SK-N-MC (cell line): ENCODE results near the gene B3GAT1.
A peak's percentile ranks its signal among the peaks of the same experiment; 100 is the strongest.

ENCODE experiments used
- DNase-seq: peaks from one replicate; pipeline ENCODE4 v3.0.0-alpha.2; 2011; ENCODE audit warnings: low read depth, low spot score
- H3K27ac ChIP-seq: fragments of 200-600 bp; sonication (generic); 2 replicates; pipeline ENCODE4 v1.5.1; 2016; ENCODE audit warnings: mixed run types
- H3K36me3 ChIP-seq: fragments of 200-600 bp; sonication (generic); 2 replicates; pipeline ENCODE4 v1.6.1; 2017; ENCODE audit warnings: antibody characterized with exemption, low read length, mixed read lengths; ENCODE audit not compliant: insufficient read depth
- H3K4me3 ChIP-seq: fragments of 200-600 bp; sonication (generic); 2 replicates; pipeline ENCODE4 v1.5.1; 2016
- H3K9ac ChIP-seq: fragments of 200-600 bp; sonication (generic); 2 replicates; pipeline ENCODE4 v1.8.0; 2017; ENCODE audit warnings: mixed run types, mixed read lengths; ENCODE audit not compliant: insufficient read length
- H3K9me3 ChIP-seq: fragments of 200-600 bp; sonication (generic); 2 replicates; pipeline ENCODE4 v1.6.1; 2017; ENCODE audit warnings: low read depth, mild to moderate bottlenecking, antibody characterized with exemption, low read length, moderate library complexity, mixed read lengths
- EZH2 ChIP-seq: fragments of 200-600 bp; sonication (generic); IDR thresholded peaks from one replicate; pipeline ENCODE4 v1.6.1; 2017; ENCODE audit warnings: antibody characterized with exemption
- FOXP2 ChIP-seq: optimal IDR thresholded peaks from 2 replicates; pipeline ENCODE3; 2011; ENCODE audit warnings: mild to moderate bottlenecking, moderate library complexity; ENCODE audit not compliant: insufficient read depth; ENCODE audit errors: extremely low read length, control extremely low read depth
- POLR2AphosphoS5 ChIP-seq: IDR thresholded peaks from 2 replicates; pipeline ENCODE4 v1.6.1; 2012; ENCODE audit warnings: mild to moderate bottlenecking, low read depth, low read length, borderline replicate concordance

The B3GAT1 gene

DNA sequence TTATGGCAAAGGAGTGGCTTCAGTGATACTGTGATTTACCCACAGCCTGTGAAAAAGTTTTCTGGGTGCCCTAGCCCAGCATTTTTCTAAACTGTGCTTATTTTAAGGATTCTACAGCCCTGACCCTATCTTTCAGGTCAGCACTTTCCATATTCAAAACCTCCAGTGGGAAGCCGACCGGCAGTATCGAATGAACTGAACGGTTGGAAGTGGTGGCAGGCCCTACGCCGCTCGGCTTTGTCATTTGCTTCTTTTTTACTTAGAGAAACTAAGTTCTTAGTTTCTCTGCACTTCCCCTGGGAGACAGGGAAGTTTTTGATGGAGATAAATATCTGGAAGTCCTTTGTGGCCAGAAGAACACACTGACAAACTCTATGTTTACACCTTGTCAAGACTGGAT lies 79.3 kb downstream of the B3GAT1 start:
- peak overlapping the region; percentile 20 for H3K9ac ChIP-seq
- TF ChIP-seq POLR2AphosphoS5 (no peak), EZH2 (no peak)
- no peak for DNase-seq
- H3K9me3 ChIP-seq = no peaks in the 10 kb centered on the region
- H3K27ac ChIP-seq = no peak overlapping the region
- H3K4me3 ChIP-seq = peak overlapping the region; percentile 72
- H3K36me3 ChIP-seq = peaks cover 2% of the 10 kb centered on the region; the same call in 1 of the 2 replicates

DNA sequence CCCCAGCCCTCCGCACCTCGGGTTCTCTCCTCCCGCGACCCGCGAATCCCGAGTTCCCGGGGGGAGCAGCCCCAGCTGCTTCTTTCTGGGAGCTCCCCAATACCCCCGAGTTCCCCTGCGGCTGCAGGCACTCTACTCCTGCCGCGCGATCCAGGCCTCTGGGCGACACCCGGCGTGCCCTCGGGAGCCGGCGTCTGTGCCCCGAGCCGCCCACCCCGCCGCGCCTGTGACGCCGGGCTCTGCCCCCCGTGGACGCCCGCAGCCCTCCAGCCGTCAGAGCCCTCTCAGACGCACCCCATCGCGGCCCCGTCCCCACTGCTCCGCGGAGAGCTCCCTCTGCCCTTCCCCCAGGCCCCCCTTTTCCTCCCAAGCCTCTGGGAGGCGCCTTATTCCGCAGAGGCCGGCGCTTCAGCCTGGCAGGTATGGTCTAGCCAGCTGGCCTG lies 79.8 kb downstream of the B3GAT1 start:
- Histone ChIP-seq H3K4me3 (peak overlapping the region; percentile 72), H3K9ac (peak overlapping the region; percentile 20), H3K36me3 (peaks cover 2% of the 10 kb centered on the region; the same call in 1 of the 2 replicates), H3K9me3 (no peaks in the 10 kb centered on the region), H3K27ac (no peak overlapping the region)
- DNase-seq = no peak
- no peak for TF ChIP-seq EZH2
- TF ChIP-seq FOXP2 = no peak
- TF ChIP-seq POLR2AphosphoS5 = no peak

DNA sequence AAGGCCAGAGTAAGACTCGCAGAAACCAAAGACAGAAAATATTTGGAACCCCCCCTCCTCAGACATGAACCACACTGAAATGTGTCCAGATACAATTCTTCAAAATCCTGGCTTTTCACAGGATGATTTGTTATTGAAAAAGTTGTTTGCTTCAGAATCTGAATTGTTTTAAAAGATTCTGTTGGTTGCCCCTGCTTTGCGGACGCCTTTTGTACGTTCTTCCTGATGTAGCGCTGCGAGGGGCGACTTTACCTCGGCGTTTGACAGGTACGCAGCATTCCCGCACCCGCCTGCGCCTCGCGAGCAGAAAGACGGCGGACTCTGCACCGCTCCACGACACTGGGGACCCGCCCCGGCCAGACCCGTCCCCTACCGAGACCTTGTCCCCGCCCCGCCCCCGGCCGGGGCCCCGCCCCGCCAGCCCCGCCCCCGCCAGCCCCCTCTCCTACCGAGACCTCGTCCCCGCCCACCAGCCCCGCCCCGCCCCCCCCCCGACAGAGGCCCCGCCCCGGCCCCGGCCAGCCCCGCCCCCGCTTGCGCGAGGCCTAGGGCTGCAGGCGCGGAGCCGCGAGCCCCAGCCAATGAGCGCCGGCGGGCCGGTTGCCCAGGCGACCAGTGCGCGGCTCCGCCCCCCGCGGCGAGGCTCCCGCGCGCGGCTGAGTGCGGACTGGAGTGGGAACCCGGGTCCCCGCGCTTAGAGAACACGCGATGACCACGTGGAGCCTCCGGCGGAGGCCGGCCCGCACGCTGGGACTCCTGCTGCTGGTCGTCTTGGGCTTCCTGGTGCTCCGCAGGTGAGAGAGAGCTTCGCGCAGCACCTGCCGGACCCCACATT lies 80.5 kb downstream of the B3GAT1 start, which contains the start of gene GLB1L2:
TSS of gene GLB1L2 (plus strand) at position 635 of the 835 bp plus-strand sequence. CDS start at position 709, 74 bp downstream.
- H3K36me3 ChIP-seq = peaks cover 2% of the 10 kb centered on the region; the same call in 1 of the 2 replicates
- H3K9ac ChIP-seq = peak within 1 kb of the TSS; percentile 20
- DNase-seq = no peak
- H3K27ac ChIP-seq = no peak within 1 kb of the TSS
- TF ChIP-seq POLR2AphosphoS5 (no peak), FOXP2 (no peak), EZH2 (no peak)
- H3K4me3 ChIP-seq = peak within 1 kb of the TSS; percentile 72
- H3K9me3 ChIP-seq = no peaks in the 10 kb centered on the region

DNA sequence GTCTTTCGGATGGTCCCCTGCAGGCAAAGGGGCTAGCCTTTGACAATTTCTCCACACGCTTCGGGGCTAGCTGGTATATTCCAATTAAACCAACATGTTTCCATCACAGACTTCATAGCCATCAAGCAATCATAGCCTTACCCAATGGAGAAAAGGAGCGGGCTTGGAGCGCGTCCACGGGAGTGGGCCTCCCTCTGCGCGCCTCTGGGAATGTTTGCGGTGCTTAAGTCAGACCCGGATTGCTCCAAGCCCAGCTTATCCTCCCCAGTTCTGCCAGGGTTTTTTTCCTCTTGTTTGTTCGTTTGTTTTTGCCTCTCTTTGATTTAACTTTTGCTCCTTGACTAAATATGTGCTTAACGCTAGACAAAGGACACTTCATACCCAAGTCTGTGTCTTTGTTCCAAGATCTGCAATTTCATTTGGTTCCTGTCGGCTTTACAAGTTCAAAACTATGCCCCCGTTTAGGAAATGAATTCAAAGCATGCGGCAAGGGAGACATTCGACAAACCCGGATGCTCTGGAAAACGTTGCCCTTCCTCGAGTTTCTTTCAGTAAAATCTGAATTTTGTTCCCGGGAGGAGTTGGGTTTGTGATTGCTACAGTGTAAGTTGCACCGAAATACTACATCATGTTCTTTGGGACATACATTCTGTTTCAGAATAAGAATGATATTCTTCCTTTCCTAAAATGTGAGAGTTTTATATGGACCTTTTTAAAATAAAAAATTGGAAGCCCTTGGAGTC lies 81.3 kb downstream of the B3GAT1 start:
- peak overlapping the region; percentile 72 for H3K4me3 ChIP-seq
- peaks cover 2% of the 10 kb centered on the region; the same call in 1 of the 2 replicates for H3K36me3 ChIP-seq
- DNase-seq = no peak
- no peak overlapping the region for H3K9ac ChIP-seq
- TF ChIP-seq EZH2 (no peak), FOXP2 (no peak), POLR2AphosphoS5 (no peak)
- no peak overlapping the region for H3K27ac ChIP-seq
- no peaks in the 10 kb centered on the region for H3K9me3 ChIP-seq
